GM18526 (cell line): ENCODE data around the gene FOXO1.

Experiments used
- POLR2A ChIP-seq: IDR thresholded peaks from 3 replicates; pipeline ENCODE4 v1.6.1; 2011; ENCODE audit not compliant: insufficient read length; ENCODE audit errors: extremely low read depth

Gene FOXO1

DNA sequence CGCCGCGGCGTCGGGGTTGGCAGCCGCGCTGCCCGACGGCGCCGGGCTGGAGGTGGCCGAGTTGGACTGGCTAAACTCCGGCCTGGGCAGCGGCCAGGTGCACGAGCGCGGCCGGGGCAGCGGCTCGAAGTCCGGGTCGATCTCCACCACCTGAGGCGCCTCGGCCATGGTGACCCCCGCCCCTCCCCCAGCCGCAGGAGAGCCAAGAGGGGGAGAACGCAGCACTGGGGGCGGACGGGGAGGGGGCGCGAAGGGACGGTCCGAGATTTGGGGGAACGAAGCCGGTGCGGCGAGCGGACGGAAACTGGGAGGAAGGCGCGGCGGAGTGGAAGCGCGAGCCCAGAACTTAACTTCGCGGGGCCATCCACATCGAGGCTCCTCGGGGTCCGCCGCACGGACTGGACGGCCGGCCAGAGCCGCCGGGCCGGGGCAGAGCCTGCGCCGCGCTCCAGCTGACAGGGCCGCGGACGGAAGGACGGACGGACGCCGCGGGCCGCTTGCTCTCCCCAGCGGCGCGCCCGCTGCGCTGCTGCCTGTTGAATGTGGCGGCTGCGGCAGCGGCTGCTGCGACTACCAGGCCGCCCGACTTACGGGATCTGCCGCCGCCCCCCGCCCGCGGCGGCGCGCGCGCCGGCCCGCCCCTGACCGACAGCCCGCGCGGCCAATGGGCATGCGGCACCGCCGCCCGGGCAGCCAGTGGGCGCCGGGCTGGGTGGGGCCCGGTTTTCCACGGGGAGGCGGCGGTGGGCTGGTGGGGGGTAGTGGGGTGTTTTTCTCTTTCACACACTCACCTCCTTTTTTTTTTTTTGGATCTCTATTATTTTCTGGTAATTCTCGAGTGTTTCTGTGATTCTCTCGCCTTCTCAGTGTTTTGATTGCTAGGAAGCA, at the start of gene FOXO1:
Gene FOXO1 (minus strand): TSS at position 597 of the 888 bp plus-strand sequence. CDS start 429 bp downstream, at position 168.
- TF ChIP-seq POLR2A, result peak; percentile 92

DNA sequence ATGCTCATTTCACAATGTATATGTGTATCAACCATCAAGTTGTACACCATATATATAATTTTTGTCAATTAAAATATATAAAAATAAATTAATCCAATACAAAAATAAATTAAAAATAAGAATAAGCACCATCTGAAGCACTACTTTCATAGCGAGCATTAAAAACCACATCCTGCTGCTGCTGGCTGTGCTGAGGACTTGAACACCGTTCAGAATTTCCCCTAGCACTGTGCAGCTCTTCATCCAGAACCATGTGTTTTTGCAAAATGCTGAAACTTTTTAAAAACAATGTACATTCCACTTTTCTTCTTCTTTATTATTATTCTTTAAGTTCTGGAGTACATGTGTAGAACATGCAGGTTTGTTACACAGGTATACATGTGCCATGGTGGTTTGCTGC, 40.0 kb upstream of the FOXO1 start:
- no peak for TF ChIP-seq POLR2A

DNA sequence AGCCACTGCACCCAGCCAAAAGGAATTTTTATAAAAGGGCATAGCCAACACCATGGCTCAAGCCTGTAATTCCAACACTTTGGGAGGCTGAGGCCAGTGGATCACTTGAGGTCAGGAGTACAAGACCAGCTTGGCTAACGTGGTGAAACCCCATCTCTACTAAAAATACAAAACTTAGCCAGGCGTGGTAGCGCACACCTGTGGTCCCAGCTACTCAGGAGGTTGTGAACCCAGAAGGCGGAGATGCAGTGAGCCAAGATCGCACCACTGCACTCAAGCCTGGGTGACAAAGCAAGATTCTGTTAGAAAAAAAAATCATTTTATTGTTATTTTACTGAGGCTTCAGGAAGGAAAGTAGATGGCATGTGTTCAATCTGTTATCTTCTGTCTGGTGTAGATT, 31.3 kb upstream of the FOXO1 start:
- no peak for TF ChIP-seq POLR2A

DNA sequence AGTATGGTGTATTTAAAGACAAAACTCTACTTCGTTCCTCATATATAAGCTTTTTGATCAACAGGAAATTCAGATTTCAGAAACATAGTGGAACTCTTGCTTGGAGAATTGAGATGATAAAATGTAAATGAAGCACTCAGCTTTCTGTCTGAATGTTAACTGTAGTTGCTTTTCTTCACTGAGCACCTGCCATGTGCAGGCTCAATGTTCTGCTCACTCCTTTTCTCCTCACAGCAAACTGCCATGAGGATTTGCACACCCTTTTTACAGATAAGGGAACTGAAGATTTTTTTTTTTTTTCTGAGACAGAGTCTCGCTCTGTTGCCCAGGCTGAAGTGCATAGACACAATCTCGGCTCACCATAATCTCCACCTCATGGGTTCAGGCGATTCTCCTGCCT, 28.0 kb upstream of the FOXO1 start:
- TF ChIP-seq POLR2A, result no peak

DNA sequence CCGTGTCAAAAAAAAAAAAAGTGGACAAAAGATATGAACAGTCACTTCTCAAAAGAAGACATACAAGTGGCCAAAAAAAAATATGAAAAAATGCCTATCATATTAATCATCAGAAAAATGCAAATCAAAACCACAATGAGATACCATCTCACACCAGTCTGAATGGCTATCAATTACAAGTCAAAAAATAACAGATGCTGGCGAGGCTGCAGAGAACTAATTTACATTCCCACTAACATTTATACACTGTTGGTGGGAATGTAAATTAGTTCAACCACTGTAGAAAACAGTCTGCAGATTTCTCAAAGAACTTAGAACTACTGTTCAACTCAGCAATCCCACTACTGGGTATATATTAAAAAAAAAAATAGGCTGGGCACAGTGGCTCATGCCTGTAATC, 26.5 kb upstream of the FOXO1 start:
- TF ChIP-seq POLR2A, result no peak

DNA sequence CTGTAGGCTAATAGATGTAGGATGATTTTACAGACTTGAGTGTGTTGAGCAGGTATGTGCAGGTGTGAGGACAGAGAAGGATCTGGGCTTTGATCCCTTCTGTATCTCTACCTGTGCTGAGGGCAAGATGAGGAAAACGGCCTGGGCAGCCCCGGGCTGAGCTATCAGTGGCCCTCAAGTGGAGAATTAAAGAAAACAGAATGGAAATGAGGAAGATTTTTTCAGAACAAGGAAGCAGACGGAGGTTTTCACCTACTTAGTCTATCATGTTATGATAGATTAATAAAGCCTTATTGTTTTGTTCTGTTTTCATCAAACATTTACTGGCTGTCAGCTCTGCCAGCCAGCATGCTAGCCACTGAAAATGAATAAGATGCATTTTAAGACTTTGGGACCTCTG, 22.3 kb upstream of the FOXO1 start:
- no peak for TF ChIP-seq POLR2A

DNA sequence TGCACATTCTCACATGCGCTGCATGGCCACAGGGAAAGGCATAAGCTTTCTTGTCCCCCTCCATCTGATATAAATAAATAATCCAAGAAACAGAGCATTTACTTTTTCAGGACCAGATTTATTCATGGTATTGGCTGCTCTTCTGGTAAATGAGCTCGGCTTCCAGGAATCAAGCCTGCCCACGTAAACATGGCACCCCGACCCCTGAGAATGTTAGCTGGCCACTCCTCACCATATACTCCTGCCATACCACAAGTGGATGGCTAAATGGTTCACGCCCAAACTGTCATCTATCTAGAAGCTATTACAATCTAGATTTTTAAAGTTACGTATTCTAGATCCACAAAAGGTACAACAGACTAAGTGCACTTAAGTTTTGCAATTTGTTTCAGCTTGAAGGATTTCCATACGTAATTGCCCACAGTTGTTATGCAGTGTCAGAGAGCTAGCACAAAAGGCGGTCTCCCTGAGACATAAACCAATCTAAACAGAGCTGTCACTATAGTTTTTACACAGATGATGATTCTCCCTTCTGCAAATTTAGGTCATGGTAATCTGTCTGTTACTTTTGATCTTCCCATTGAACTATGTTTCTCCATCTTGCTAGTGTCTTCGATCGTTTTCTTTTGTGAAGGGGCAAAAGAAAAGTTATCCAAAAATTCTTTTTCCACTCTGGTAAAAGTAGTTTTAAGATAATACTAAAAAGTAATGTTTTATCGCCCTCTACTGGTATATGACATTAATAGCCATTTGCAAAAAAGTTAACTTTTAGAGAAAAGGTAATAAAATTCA, 16.2 kb upstream of the FOXO1 start:
- TF ChIP-seq POLR2A, result no peak

DNA sequence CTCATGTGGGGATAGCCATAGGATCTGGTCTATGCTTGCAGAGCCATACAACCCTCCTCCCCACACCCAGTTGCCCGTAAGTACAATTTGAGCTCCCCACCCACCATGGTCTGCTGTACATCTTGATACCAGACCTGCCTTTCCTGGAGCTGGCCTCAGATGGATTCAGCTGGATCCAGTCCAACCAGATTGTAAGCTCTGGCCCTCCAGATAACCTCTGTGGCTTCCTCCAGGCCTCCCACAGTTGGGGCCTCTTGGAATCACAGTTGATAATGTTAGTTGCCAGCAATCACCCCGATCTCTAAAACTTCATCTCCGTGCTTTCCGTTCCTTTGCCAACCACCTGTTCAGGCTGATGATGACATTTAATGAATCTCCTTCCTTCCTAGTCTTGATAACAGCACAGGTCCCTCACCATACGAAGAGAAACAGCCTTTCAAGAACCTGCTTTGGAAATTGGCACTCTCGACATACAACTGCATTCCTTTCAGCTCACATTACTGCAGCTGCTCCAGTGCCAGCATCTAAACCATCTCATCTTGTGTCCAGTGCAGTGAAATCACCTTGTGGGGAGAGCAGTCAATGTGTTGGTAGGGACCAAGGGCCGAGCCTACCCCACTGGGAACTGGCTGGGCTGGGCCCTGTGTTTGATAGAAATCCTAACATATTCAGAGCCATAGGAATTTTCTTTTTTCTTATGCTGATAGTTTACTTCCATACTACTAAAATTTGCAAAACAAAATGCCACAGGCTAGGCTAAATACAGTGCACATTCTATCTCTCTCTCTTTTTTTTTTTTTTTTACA, 15.1 kb upstream of the FOXO1 start:
- TF ChIP-seq POLR2A, result no peak

DNA sequence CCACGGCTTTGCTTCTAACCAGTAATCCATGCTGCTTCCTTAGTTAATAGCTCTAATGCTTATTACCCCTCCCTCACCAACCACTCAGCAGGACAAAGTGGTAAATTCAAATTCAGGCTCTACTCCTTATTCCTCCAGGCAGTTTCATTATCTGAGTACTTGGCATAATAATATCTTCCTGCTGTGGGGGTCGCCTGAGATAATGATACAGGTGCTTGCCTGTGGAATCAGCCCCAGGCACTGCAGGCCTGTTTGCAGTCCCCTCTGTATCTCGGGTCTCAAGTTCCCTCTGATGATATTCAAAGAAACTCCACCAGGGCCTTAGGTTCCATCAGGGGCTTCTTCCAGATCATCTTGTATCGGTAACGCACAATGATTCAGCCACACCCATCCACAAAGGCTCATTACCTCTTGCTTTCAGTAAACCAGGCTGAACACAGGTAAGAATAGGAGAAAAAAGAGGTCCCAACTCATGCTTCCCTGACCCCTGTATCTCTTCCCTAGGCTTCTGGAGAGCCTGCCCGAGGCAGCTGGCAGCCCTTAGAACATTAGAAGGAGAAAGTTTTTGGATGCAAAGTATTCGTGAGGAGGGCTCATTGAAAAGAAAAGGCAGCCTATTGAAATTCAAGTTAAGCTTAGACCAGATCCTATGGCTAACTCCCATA, 14.3 kb upstream of the FOXO1 start:
- no peak for TF ChIP-seq POLR2A

DNA sequence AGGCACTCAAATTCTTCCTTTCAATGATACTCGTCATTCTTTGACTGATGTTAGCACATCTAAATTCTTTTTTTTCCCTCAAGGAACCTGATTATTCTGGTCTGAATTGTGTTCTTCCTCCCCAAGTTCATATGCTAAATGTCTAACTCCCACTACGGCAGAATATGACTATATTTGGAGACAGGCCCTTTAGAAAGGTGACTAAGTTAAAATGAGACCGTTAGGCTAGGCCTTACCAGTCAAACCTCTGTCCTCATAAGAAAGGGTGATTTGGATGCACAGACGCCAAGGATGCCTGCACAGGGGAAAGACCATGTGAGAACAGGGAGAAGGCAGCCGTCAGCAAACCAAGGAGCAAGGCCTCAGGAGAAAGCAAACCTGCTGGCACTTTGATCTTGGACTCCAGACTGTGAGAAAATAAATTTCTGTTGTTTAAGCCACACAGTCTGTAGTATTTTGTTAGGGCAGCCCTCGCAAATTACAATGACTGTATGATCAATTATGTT, 13.1 kb upstream of the FOXO1 start:
- TF ChIP-seq POLR2A, result no peak

DNA sequence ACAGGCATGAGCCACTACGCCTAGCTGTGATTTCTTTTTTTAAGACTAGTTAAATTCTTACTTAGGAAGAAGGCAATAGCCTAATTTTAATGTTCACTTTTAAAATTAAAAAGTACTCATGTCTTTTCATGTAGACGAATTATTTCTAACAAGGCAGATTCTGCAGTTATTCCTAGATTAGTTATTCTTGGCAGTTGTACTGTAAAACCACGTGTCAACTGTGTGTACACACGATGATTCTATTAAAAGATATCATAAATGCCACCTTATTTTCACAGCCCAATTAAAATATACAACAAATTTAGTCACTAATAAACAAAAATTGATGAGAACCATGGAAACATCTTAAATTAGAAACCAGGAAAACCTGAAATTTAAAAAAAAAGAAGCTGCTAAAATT, 10.6 kb upstream of the FOXO1 start:
- TF ChIP-seq POLR2A, result no peak

DNA sequence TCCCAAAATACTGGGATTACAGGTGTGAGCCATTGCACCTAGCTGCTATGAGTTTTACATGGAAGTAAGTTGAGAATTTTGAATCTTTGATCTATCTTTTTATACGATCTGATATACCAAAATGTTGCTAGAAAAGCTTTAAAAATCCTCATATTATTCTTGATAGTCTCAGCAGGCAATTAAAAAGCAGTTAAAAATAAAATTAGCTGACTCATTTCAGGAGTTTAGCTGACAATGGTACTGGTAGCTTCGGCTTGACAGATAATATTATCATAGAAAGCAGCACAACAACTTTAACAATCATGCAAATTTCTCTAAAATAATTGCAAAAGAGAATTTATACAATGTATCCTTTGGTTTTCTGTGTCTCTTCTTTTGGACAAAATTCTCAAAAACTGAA, 9.6 kb upstream of the FOXO1 start:
- no peak for TF ChIP-seq POLR2A

DNA sequence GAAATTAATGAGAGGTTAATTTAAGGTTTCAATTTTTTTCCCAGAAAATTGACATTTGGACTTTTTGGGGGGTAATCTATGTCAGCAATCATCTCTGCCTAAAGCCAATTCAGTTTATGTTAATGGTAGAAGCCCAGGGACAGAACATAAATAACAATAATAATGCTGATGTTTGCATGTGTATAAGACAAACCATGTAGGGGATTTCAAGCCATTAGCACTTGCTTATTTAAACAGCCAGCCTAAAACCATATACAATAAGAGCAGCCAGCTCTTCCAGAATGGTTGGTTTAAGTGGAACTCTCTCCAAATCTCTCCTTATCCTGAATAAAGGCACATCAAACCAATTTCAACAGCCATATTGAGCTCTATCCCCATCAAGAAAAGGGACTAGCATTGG, 7.0 kb upstream of the FOXO1 start:
- TF ChIP-seq POLR2A, result no peak

DNA sequence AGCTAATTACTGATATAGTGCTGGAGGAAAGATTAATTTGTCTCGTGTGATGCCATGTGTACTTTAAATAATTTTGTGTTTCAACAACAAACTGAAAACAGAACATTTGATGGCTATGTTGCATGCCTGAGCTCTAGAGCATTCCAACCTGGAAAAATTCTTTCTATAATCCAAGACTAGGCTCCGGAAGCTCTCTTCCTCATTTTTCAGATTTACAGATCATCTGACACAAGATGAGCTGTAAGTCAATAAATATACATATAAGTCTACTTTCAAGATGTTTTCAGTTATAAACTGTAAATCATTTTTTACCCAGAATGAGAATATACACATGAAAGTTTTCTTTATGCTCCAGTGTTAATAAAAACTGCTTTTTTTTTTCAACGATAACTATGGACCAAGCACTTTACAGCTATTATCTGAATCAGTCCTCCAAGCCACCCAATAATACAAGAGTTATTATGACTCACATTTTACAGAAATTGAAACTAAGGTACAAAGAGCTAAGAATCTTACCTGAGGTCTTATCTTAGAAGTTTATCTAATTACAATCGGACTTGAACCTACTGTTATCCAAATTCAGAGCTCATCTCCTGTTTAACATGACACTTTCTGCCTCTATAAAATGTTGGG, 6.4 kb upstream of the FOXO1 start:
- TF ChIP-seq POLR2A, result no peak
